Epithelial cell of esophagus (primary cell): Measurements from ENCODE around the gene DOC2A.

Source experiments
- DNase-seq: peaks from one replicate; pipeline ENCODE4 v3.0.0; 2010; ENCODE audit warnings: low read depth
- H3K4me3 ChIP-seq: 2 replicates; pipeline ENCODE4 v1.5.1; 2011; ENCODE audit warnings: mild to moderate bottlenecking, low read length, control low read depth
- TF ChIP-seq, protein P1 (sequence below): IDR thresholded peaks from 2 replicates; pipeline ENCODE4 v1.5.1; 2011; ENCODE audit warnings: low read depth, mild to moderate bottlenecking, low read length, control low read depth, inconsistent platforms; ENCODE audit not compliant: insufficient read depth; ENCODE audit errors: missing control alignments

Gene DOC2A

DNA sequence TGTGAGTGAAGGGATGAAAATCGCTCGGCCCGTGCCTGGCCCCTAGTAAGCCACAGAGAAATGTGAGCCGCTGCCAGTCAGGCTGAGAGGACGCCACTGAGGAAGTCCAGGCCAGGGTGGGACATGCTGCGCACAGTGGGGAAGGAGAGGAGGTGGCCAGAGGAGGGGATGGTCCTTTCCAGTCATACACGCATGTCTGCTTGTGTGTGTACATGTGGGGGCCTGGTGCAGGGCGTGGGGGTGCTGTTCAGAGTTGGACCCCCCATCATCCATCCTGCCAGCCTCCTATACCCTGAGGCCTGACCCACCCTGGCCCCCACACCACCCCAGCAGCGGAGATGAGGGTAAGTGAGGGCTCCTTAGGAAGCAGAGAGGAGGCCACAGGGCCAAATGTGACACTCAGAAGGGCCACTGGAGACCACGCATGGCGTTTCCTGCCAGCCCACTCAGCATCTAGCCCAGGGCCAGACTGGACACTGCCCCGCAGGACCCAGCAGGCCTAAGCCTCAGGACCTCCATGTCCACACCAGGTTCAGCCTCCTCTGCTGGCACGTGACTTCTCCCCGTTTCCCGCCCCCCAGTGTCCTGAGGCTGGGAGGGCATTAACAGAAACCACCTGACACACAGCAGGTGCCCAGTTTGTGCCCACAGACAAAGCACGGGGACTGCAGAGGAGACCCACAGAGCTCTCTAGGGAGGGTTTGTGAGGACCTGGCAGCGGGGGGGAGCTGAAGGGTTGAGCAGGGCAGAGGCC is 7.0 kb downstream of the DOC2A start:
- TF ChIP-seq, protein P1, sequence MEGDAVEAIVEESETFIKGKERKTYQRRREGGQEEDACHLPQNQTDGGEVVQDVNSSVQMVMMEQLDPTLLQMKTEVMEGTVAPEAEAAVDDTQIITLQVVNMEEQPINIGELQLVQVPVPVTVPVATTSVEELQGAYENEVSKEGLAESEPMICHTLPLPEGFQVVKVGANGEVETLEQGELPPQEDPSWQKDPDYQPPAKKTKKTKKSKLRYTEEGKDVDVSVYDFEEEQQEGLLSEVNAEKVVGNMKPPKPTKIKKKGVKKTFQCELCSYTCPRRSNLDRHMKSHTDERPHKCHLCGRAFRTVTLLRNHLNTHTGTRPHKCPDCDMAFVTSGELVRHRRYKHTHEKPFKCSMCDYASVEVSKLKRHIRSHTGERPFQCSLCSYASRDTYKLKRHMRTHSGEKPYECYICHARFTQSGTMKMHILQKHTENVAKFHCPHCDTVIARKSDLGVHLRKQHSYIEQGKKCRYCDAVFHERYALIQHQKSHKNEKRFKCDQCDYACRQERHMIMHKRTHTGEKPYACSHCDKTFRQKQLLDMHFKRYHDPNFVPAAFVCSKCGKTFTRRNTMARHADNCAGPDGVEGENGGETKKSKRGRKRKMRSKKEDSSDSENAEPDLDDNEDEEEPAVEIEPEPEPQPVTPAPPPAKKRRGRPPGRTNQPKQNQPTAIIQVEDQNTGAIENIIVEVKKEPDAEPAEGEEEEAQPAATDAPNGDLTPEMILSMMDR: no peak
- no peak for DNase-seq
- no peak overlapping the region for H3K4me3 ChIP-seq

GRCh38 chr16:30002614-30003346 is 8.0 kb downstream of the DOC2A start:
- TF ChIP-seq, protein P1: no peak
- DNase-seq: no peak

DNA sequence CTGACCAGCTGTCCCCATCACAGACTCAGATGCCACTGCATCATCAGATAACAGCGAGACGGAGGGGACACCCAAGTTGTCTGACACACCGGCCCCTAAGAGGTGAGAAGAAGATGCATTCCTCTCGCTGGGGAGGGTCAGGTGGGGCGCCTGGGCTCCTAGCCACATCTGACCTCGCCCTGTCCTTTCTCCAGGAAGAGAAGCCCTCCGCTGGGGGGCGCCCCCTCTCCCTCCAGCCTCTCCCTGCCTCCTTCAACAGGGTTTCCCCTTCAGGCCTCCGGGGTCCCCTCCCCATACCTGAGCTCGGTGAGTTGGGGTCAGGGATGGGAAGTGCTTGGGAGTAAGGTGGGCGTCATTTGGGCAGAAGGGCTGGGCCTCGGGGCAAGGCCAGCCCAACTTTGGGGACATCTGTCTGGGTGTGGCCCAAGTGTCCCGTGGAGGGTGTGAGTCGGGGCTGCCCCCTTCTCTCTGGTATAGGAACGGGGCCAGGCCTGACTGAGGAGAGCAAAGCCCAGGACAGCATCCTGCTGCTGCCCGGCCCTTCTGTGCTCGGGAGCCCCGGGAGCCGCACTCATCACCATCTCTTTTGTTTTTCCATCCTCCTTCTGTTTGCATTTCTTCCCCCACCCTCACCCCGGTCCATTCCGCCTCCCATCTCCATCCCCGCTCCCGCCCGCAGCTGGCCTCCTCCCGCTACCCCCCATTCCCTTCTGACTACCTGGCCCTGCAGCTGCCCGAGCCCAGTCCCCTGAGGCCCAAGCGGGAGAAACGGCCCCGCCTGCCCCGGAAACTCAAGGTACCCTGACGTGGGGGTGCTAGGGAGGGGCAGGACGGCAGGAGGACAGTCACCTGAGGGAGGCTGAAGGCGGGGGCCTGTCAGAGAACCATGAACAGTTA is 9.8 kb downstream of the DOC2A start:
- no peak for DNase-seq
- TF ChIP-seq, protein P1: no peak
- H3K4me3 ChIP-seq: no peak overlapping the region

More at GRCh38 chr16:30002614-30003346, 8.0 kb downstream of the DOC2A start:
- no peak overlapping the region for H3K4me3 ChIP-seq

DNA sequence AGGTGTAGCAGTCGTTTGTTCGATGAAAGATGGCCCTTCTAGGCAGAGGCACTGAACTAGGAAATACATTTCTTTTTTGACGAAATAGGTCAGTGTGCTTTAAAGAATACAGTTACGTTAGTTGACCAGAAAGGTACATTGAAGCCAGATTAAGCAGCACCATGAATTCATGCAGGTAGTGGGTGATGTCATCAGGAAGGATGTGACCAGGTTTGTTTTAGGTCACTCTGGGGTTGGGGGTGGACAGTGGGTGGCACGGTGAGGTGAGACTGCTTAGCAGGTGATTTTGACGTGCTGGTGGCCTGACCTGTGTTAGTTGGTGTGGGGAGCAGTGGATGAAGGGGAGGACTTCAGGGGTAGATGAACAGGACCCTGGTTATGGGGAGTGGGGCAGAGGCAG is 11.2 kb downstream of the DOC2A start:
- TF ChIP-seq, protein P1: no peak
- H3K4me3 ChIP-seq: no peak overlapping the region
- DNase-seq: no peak

GRCh38 chr16:29996766-29997250 is 14.0 kb downstream of the DOC2A start:
- TF ChIP-seq, protein P1: no peak
- no peak for DNase-seq
- H3K4me3 ChIP-seq: peak overlapping the region; percentile 84

GRCh38 chr16:29995911-29996765 is 14.7 kb downstream of the DOC2A start, which contains the start of gene INO80E:
Gene INO80E, plus strand, starts transcription at chr16:29996241. Its CDS starts 70 bp downstream, at chr16:29996311.
- peak within 1 kb of the TSS; percentile 84 for H3K4me3 ChIP-seq
- peak; percentile 97 for DNase-seq
- TF ChIP-seq, protein P1: no peak
